ENCODE data around the gene SCTR.

SCTR gene

GRCh38 chr2:119520696-119521432, 3.4 kb downstream of the SCTR start:
- no peak for DNase-seq (ENCODE audit: low read depth, low spot score)
- TF ChIP-seq CTCF (IDR thresholded peaks at IDR 0.05; ENCODE audit: low read depth, low read length) = no peak
- H3K4me3 ChIP-seq (ENCODE audit: low read depth, low read length) = no peak overlapping the region
- in situ Hi-C loops (cut with HindIII; ENCODE audit: low sequenced_read_pairs) = no loop called here

GRCh38 chr2:119519057-119519408, 5.2 kb downstream of the SCTR start:
- H3K4me3 ChIP-seq (ENCODE audit: low read depth, low read length) = no peak overlapping the region
- TF ChIP-seq CTCF (IDR thresholded peaks at IDR 0.05; ENCODE audit: low read depth, low read length) = no peak
- no peak for DNase-seq (ENCODE audit: low read depth, low spot score)
- in situ Hi-C loops (cut with HindIII; ENCODE audit: low sequenced_read_pairs) = no loop called here

- in situ Hi-C loops (cut with HindIII; ENCODE audit: low sequenced_read_pairs) = no loop called here
- no peak overlapping the region for H3K4me3 ChIP-seq (ENCODE audit: low read depth, low read length)
- no peak for TF ChIP-seq CTCF (IDR thresholded peaks at IDR 0.05; ENCODE audit: low read depth, low read length)
- no peak for DNase-seq (ENCODE audit: low read depth, low spot score)
Observed at GRCh38 chr2:119518401-119519056, 5.8 kb downstream of the SCTR start.

GRCh38 chr2:119517433-119517832, 6.8 kb downstream of the SCTR start:
- TF ChIP-seq CTCF (IDR thresholded peaks at IDR 0.05; ENCODE audit: low read depth, low read length) = peak; percentile 72
- H3K4me3 ChIP-seq (ENCODE audit: low read depth, low read length) = no peak overlapping the region
- in situ Hi-C loops (cut with HindIII; ENCODE audit: low sequenced_read_pairs) = no loop called here
- peak; percentile 8 for DNase-seq (ENCODE audit: low read depth, low spot score)

GRCh38 chr2:119516121-119516520, 8.2 kb downstream of the SCTR start:
- in situ Hi-C loops (cut with HindIII; ENCODE audit: low sequenced_read_pairs) = no loop called here
- no peak overlapping the region for H3K4me3 ChIP-seq (ENCODE audit: low read depth, low read length)
- no peak for DNase-seq (ENCODE audit: low read depth, low spot score)
- TF ChIP-seq CTCF (IDR thresholded peaks at IDR 0.05; ENCODE audit: low read depth, low read length) = no peak

GRCh38 chr2:119513832-119514231, 10.5 kb downstream of the SCTR start:
- in situ Hi-C loops (cut with HindIII; ENCODE audit: low sequenced_read_pairs) = no loop called here
- DNase-seq (ENCODE audit: low read depth, low spot score) = no peak
- H3K4me3 ChIP-seq (ENCODE audit: low read depth, low read length) = no peak overlapping the region
- no peak for TF ChIP-seq CTCF (IDR thresholded peaks at IDR 0.05; ENCODE audit: low read depth, low read length)
